Kidney epithelial cell (primary cell): ENCODE measurements around the gene PLEKHA5. TPM values are rescaled to one million over a fixed set of nuclear protein-coding genes. Genes with fewer than 3 reads are reported as not detected.
"Not testable (repeated sequence)": the region's sequence is repeated elsewhere in the genome, so short reads cannot be mapped to it uniquely, and the experiment has no call there.

ENCODE experiments used
- DNase-seq: peaks from one replicate; pipeline ENCODE4 v3.0.0-alpha.2; 2010; ENCODE audit warnings: low read depth
- H3K27me3 ChIP-seq: 2 replicates; pipeline ENCODE4 v1.6.0; 2011; ENCODE audit warnings: low read length; ENCODE audit not compliant: control insufficient read depth, insufficient read depth
- H3K36me3 ChIP-seq: 2 replicates; pipeline ENCODE4 v1.5.1; 2011; ENCODE audit warnings: low read length; ENCODE audit not compliant: control insufficient read depth, insufficient read depth
- H3K4me3 ChIP-seq: 2 replicates; pipeline ENCODE4 v1.5.1; 2011; ENCODE audit warnings: low read depth, mild to moderate bottlenecking, control low read depth, low read length
- CTCF ChIP-seq: IDR thresholded peaks from 2 replicates; pipeline ENCODE4 v1.5.1; 2011; ENCODE audit warnings: mild to moderate bottlenecking, moderate library complexity, low read length, control low read depth, inconsistent platforms; ENCODE audit not compliant: insufficient read depth, poor library complexity, severe bottlenecking
- total RNA-seq: library from RNA; depleted of rRNA; stranded (reverse); fragments of >200 nt; gene quantifications from 2 replicates; pipeline ENCODE4 v1.2.3, GENCODE V29; 2015

Gene PLEKHA5
- total RNA-seq, 1 donor from 2014 or later = 21.9 TPM

- H3K36me3 ChIP-seq = peaks cover 2% of the 10 kb centered on the region
- DNase-seq = no peak
- TF ChIP-seq CTCF = no peak
Measured at GRCh38 chr12:19326102-19326501, 196.6 kb downstream of the PLEKHA5 start.

GRCh38 chr12:19332196-19332595 lies 202.7 kb downstream of the PLEKHA5 start:
- no peak for TF ChIP-seq CTCF
- no peak for DNase-seq
- H3K36me3 ChIP-seq = no peaks in the 10 kb centered on the region
- H3K4me3 ChIP-seq = no peak overlapping the region
- no peaks in the 10 kb centered on the region for H3K27me3 ChIP-seq

More at GRCh38 chr12:19326102-19326501, 196.6 kb downstream of the PLEKHA5 start:
- Histone ChIP-seq H3K27me3 (no peaks in the 10 kb centered on the region), H3K4me3 (no peak overlapping the region)

DNA sequence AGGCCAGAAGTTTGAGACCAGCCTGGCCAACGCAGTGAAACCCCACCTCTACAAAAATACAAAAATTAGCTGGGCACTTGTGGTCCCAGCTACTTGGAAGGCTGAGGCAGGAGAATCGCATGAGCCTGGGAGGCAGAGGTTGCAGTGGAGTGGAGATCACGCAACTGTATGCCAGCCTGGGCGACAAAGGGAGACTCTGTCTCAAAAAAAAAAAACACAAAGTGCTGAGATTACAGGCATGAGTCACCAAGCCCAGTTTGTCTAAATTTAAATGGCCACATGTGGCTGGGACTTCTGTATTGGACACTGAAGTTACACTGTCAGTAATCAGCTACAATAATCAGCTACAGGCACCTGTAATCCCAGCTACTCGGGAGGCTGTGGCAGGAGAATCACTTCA lies 208.9 kb downstream of the PLEKHA5 start:
- no peak for TF ChIP-seq CTCF
- Histone ChIP-seq H3K4me3 (no peak overlapping the region), H3K36me3 (no peaks in the 10 kb centered on the region), H3K27me3 (no peaks in the 10 kb centered on the region)
- DNase-seq = no peak

DNA sequence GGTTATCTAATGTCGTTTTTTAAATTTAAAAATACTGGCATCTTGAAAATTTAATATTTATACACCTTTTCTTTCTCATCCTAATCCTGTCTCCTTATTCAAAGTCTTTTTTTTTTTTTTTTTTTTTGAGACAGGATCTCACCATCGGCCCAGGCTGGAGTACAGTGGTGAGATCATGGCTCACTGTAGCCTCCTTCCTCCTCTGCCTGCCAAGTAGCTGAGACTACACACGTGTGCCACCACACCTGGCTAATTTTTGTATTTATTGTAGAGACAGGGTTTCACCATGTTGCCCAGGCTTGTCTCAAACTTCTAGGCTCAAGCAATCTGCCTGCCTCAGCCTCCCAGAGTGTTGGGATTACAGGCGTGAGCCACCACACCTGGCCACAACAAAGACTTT lies 221.3 kb downstream of the PLEKHA5 start:
- DNase-seq, H3K36me3 ChIP-seq, H3K4me3 ChIP-seq, H3K27me3 ChIP-seq: not testable (repeated sequence)

GRCh38 chr12:19351346-19351745 lies 221.8 kb downstream of the PLEKHA5 start:
- Histone ChIP-seq H3K4me3 (no peak overlapping the region), H3K27me3 (no peaks in the 10 kb centered on the region), H3K36me3 (peaks cover 1% of the 10 kb centered on the region)
- DNase-seq = no peak
- no peak for TF ChIP-seq CTCF

DNA sequence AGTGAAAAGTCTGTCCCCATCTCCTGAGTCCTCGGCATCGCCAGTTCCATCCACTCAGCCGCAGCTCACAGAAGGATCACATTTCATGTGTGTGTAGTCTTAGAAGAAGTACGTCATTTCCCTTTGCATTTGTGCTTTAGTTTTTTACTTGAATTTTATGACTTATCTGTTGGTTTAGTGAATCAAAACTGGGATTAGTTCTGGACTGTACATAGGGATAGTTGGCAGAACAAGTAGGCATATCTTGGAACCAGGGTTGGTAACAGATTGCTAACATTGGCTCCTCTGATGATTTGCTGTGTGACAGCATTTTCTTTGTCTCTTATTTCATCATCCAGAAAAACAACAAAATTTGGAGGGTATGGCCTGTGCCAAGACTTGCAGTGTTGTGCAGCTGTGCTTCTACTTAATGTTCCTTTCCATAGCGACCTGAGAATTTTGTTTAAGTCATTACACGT lies 240.2 kb downstream of the PLEKHA5 start:
- no peaks in the 10 kb centered on the region for H3K36me3 ChIP-seq
- DNase-seq = no peak
- H3K27me3 ChIP-seq = no peaks in the 10 kb centered on the region
- no peak for TF ChIP-seq CTCF
- no peak overlapping the region for H3K4me3 ChIP-seq
